ENCODE data around the gene LASP1.

- TF ChIP-seq CTCF (IDR thresholded peaks at IDR 0.05; ENCODE audit: borderline replicate concordance, extremely low read depth, low read length, poor library complexity, severe bottlenecking) (no peak), EZH2 (IDR thresholded peaks at IDR 0.05; ENCODE audit: borderline replicate concordance, low read depth, low read length, severe bottlenecking) (no peak)
Observed at GRCh38 chr17:38824899-38825761, 44.7 kb upstream of the LASP1 start, which contains the start of gene CWC25.

Measured in DND-41 (cell line).